Sigmoid colon (tissue), 7 donors: ENCODE data around the gene PXN. TPM values are rescaled to one million over a fixed set of nuclear protein-coding genes. Genes with fewer than 3 reads are reported as not detected.

ENCODE experiments used
- DNase-seq: peaks from one replicate; pipeline ENCODE4 v3.0.0-alpha.2; 2019
- H3K27ac ChIP-seq, 4 donors: fragments of 200-600 bp; sonication (generic); one replicate each; pipeline ENCODE4 v1.5.1; 2016 to 2019; ENCODE audit warnings: mild to moderate bottlenecking in 1 of 4
- H3K27me3 ChIP-seq, 3 donors: fragments of 200-600 bp; sonication (generic); one replicate each; pipeline ENCODE4 v1.5.1; 2019; ENCODE audit warnings: mild to moderate bottlenecking in 1 of 3
- H3K36me3 ChIP-seq, 4 donors: fragments of 200-600 bp; sonication (generic); one replicate each; pipeline ENCODE4 v1.5.1; 2016 to 2019
- H3K4me1 ChIP-seq, 4 donors: fragments of 200-600 bp; sonication (generic); one replicate each; pipeline ENCODE4 v1.5.1; 2017 to 2019
- H3K4me3 ChIP-seq, 4 donors: fragments of 200-600 bp; sonication (generic); one replicate each; pipeline ENCODE4 v1.5.1; 2017 to 2019; ENCODE audit warnings: mild to moderate bottlenecking in 2 of 4, moderate library complexity in 1 of 4
- H3K9me3 ChIP-seq, 4 donors: fragments of 200-600 bp in 3 of 4; sonication (generic) in 3 of 4; one replicate each; pipeline versions ENCODE4 v1.5.1 to v1.6.1; 2013 to 2019
- EP300 ChIP-seq, 4 donors: sonication (generic); formaldehyde crosslinking; IDR thresholded peaks; one replicate each; pipeline ENCODE4 v1.6.1; 2017; ENCODE audit warnings: antibody characterized with exemption in 4 of 4
- POLR2A ChIP-seq, 2 donors: fragments of 450-650 bp; IDR thresholded peaks; one replicate each; pipeline ENCODE4 v1.6.1; 2016; ENCODE audit warnings: antibody characterized with exemption in 2 of 2, mild to moderate bottlenecking in 2 of 2, moderate library complexity in 2 of 2
- POLR2AphosphoS5 ChIP-seq, 4 donors: sonication (generic); formaldehyde crosslinking; IDR thresholded peaks; one replicate each; pipeline ENCODE4 v1.6.1; 2017; ENCODE audit warnings: antibody characterized with exemption in 4 of 4
- WGBS, 2 donors: extraction: QIAGEN DNeasy Blood & Tissue Kit; methylation state at CpG; one replicate each; pipeline ENCODE4 v1.1.7; 2013; 5-methylcytosine and 5-hydroxymethylcytosine counted together
- intact Hi-C: fragments of 100-400 bp; cut with DNase I; formaldehyde crosslinking; loops from one replicate; pipeline ENCODE4 v1.15.1; 2023
- polyA plus RNA-seq, 3 donors: library from polyadenylated mRNA; stranded (reverse); fragments of 200-250 nt; gene quantifications; one replicate each; pipeline ENCODE4 v1.2.3, GENCODE V29; 2013
- total RNA-seq, 4 donors: library from RNA; depleted of rRNA; stranded (reverse); fragments of >200 nt; gene quantifications; one replicate each; pipeline ENCODE4 v1.1.0, GENCODE V29; 2016
- TF ChIP-seq, protein P1 (sequence below), 4 experiments: fragments of 450-650 bp in 3 of 4; fragments of 200-600 bp in 1 of 4; IDR thresholded peaks; one replicate each; pipeline ENCODE4 v1.5.1; 2016 to 2019; ENCODE audit warnings: antibody characterized with exemption in 4 of 4, mild to moderate bottlenecking in 3 of 4, moderate library complexity in 2 of 4
- donor health status: healthy with polysubstance abuse.
- donor health status: Bipolar disorder and iron deficiency.
- donor health status: healthy.

The PXN gene
- total and polyA plus RNA-seq, 7 donors: 41.0 to 127 (median 79.3) TPM

DNA sequence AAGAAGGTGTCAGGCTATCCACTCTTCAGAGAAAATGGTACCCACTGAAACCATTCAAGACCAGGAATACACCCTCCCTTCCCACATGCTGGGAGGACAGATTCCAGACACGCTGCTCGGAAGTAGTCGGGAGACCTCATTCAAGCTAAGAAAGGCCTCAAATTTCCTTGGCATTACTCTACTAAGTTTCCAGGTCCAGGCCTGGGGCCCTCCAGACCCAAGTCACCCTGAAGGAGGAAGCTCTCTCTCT, 37.6 kb downstream of the PXN start:
- intact Hi-C loops: loop anchor here (1.0 to 2.0 kb wide), 2 partner anchors 38 to 63 kb away; partner anchors contain the start of gene RNU4-2
- TF ChIP-seq POLR2A (IDR thresholded peaks at IDR 0.05) (no peak), EP300 (IDR thresholded peaks at IDR 0.05) (no peak), POLR2AphosphoS5 (IDR thresholded peaks at IDR 0.05) (no peak)
- TF ChIP-seq, protein P1, sequence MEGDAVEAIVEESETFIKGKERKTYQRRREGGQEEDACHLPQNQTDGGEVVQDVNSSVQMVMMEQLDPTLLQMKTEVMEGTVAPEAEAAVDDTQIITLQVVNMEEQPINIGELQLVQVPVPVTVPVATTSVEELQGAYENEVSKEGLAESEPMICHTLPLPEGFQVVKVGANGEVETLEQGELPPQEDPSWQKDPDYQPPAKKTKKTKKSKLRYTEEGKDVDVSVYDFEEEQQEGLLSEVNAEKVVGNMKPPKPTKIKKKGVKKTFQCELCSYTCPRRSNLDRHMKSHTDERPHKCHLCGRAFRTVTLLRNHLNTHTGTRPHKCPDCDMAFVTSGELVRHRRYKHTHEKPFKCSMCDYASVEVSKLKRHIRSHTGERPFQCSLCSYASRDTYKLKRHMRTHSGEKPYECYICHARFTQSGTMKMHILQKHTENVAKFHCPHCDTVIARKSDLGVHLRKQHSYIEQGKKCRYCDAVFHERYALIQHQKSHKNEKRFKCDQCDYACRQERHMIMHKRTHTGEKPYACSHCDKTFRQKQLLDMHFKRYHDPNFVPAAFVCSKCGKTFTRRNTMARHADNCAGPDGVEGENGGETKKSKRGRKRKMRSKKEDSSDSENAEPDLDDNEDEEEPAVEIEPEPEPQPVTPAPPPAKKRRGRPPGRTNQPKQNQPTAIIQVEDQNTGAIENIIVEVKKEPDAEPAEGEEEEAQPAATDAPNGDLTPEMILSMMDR (IDR thresholded peaks at IDR 0.05): no peak
- DNase-seq: no peak
- WGBS, 2 donors: 47 to 58% methylated on average over 3 of the region's 3 CpGs
- Histone ChIP-seq H3K27me3 (no peaks in the 10 kb centered on the region), H3K4me3 (no peak overlapping the region), H3K27ac (peak overlapping the region in 3 of 4 donors; percentile 89 to 94 (median 90)), H3K36me3 (peaks cover 7 to 21% (median 8%) of the 10 kb centered on the region in 4 donors), H3K4me1 (peaks cover 0 to 90% (median 82%) of the 10 kb centered on the region in 4 donors), H3K9me3 (no peaks in the 10 kb centered on the region)

DNA sequence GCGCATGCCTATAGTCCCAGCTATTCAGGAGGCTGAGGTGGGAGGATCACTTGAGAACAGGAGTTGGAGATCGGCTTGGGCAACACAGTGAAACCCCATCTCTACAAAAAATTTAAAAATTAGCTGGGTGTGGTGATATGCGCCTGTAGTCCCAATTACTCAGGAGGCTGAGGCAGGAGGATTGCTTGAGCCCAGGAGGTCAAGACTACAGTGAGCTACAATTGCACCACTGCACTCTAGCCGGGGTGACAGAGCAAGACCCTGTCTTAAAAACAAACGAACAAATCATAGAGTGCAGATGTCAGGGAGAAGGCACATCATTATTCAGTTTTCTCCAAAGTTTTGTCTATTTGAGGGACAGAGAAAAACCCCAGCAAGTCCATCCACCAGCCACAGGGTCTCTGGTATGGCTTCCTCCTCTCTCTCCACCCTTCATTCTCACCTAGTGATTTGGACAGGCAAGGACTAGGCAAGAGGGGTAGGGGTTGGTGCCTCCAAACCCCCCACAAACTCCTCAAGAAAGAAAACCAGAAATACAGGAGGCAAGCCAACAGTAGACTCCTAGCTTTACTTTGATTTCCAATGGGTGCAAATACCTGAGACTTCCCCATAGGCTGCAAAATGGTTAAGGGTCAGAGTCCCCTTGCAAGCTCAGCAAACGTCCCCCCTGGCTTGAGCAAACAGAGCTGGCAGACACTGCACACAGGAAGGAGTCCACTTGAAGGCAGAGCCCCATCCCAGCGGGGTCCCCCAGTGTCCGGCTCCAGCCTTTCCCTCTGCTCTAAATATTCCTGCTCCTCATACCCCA, 38.1 kb downstream of the PXN start:
- H3K27ac ChIP-seq: peak overlapping the region in 3 of 4 donors; percentile 89 to 94 (median 90)
- intact Hi-C loops: loop anchor here (1.0 to 2.0 kb wide), 2 partner anchors 39 to 63 kb away; partner anchors contain the start of gene RNU4-2
- H3K36me3 ChIP-seq: peaks cover 12 to 27% (median 14%) of the 10 kb centered on the region in 4 donors
- no peak for DNase-seq
- 65 to 82% methylated on average over 8 of the region's 8 CpGs for WGBS, 2 donors
- H3K27me3 ChIP-seq: no peaks in the 10 kb centered on the region
- TF ChIP-seq EP300 (IDR thresholded peaks at IDR 0.05) (no peak), POLR2AphosphoS5 (IDR thresholded peaks at IDR 0.05) (no peak), POLR2A (IDR thresholded peaks at IDR 0.05) (no peak)
- TF ChIP-seq, protein P1 (IDR thresholded peaks at IDR 0.05): no peak
- H3K4me3 ChIP-seq: no peak overlapping the region
- peaks cover 0 to 85% (median 76%) of the 10 kb centered on the region in 4 donors for H3K4me1 ChIP-seq
- no peaks in the 10 kb centered on the region for H3K9me3 ChIP-seq

DNA sequence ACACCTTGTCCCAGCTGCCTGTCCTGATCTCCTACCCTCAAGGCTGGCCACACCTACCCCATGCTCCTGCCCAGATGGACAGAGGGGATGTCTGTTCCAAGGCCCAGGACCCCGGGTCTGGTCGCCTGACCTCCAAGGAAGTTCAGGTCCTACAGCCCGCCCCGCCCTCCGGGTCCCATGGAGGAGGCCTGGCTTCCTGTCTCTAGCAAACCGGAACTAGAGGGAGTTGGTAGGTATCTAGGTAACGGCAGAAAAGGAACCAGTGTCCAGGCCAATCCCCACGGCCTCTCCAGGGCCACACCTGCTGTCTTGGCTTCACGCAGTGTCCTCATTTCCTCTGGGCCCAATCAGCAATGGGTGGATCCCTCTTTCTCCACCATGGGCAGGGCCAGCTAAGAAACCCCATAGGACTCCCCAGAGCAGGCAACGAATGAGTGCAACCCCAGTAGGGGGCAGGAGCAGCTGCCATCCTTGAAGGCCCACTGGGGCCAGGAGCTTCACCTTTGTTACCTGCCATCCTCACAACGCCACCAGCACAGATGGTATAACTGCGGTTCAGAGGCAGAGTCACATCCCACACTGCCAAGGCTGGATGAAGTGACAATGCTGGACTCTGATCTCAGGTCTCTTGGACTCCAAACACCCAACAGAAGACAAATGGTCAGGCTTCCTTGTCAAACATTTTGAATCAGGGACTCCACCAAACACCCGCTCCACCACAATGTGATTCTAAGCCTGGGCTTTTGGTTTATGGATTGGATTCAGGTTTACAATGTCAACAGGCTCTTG, 39.5 kb downstream of the PXN start:
- 24 to 48% methylated on average over 13 of the region's 13 CpGs for WGBS, 2 donors
- Histone ChIP-seq H3K9me3 (no peaks in the 10 kb centered on the region), H3K4me1 (peaks cover 0 to 71% (median 62%) of the 10 kb centered on the region in 4 donors), H3K4me3 (no peak overlapping the region), H3K36me3 (peaks cover 26 to 41% (median 28%) of the 10 kb centered on the region in 4 donors), H3K27ac (peak overlapping the region; percentile 59 to 76 (median 72)), H3K27me3 (no peaks in the 10 kb centered on the region)
- peak; percentile 68 for DNase-seq
- intact Hi-C loops: no loop called here
- TF ChIP-seq, protein P1 (IDR thresholded peaks at IDR 0.05): no peak
- peak in 1 of 2 donors; percentile 61 for TF ChIP-seq POLR2A (IDR thresholded peaks at IDR 0.05)

DNA sequence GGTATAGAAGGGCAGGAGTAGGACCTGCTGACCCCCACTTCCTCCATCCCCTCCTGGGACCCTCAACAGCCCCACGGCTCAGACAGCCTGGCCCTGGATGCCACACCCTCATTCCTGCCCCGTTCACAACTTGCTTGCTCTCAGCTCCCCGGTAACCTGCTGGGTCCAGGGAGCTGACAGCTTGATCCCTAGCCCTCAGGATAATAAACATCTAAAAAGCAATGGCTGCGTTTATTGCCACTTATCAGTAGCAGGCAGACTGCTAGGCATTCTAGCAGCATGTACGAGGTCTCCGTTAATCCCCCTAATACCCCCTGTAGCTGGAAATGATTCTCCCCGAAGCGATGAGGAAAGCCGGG, 40.4 kb downstream of the PXN start:
- TF ChIP-seq POLR2AphosphoS5 (IDR thresholded peaks at IDR 0.05) (no peak), EP300 (IDR thresholded peaks at IDR 0.05) (no peak), POLR2A (IDR thresholded peaks at IDR 0.05) (no peak)
- TF ChIP-seq, protein P1 (IDR thresholded peaks at IDR 0.05): no peak
- no peaks in the 10 kb centered on the region for H3K27me3 ChIP-seq
- H3K36me3 ChIP-seq: peaks cover 34 to 49% (median 36%) of the 10 kb centered on the region in 4 donors
- H3K9me3 ChIP-seq: no peaks in the 10 kb centered on the region
- DNase-seq: no peak
- H3K4me3 ChIP-seq: peak overlapping the region in 3 of 4 donors; percentile 5 to 13 (median 10)
- 12 to 44% methylated on average over 9 of the region's 9 CpGs for WGBS, 2 donors
- intact Hi-C loops: no loop called here
- H3K4me1 ChIP-seq: peaks cover 0 to 62% (median 54%) of the 10 kb centered on the region in 4 donors
- peak overlapping the region; percentile 59 to 76 (median 72) for H3K27ac ChIP-seq
